GM12878 (cell line): ENCODE results near the gene TEC. TPM values are rescaled to one million over a fixed set of nuclear protein-coding genes. Genes with fewer than 3 reads are reported as not detected.

Experiments
- ATF2 ChIP-seq: IDR thresholded peaks from 2 replicates; pipeline ENCODE4 v1.6.1; 2012; ENCODE audit warnings: low read length, inconsistent platforms
- ATF7 ChIP-seq: fragments of 450-650 bp; IDR thresholded peaks from 2 replicates; pipeline ENCODE4 v1.6.1; 2016; ENCODE audit warnings: low read depth, mild to moderate bottlenecking
- KDM1A ChIP-seq: fragments of 200-600 bp; sonication (generic); IDR thresholded peaks from 2 replicates; pipeline ENCODE4 v1.6.1; 2016; ENCODE audit warnings: borderline replicate concordance
- MLLT1 ChIP-seq: fragments of 450-650 bp; IDR thresholded peaks from 2 replicates; pipeline ENCODE4 v1.6.1; 2016; ENCODE audit warnings: mild to moderate bottlenecking
- MYB ChIP-seq: fragments of 150-350 bp; IDR thresholded peaks from 2 replicates; pipeline ENCODE4 v1.6.1; 2014; ENCODE audit warnings: mild to moderate bottlenecking, low read depth, low read length, borderline replicate concordance
- NFXL1 ChIP-seq: fragments of 450-650 bp; IDR thresholded peaks from 2 replicates; pipeline ENCODE4 v1.6.1; 2017; ENCODE audit warnings: antibody characterized with exemption, mild to moderate bottlenecking, borderline replicate concordance
- POLR2AphosphoS2 ChIP-seq: IDR thresholded peaks from 2 replicates; pipeline ENCODE4 v1.6.1; 2011; ENCODE audit warnings: low read depth, mild to moderate bottlenecking, low read length, improper control_type of control experiment, moderate library complexity
- POLR2AphosphoS5 ChIP-seq: IDR thresholded peaks from 2 replicates; pipeline ENCODE4 v1.6.1; 2011; ENCODE audit warnings: mild to moderate bottlenecking, low read length, inconsistent platforms
- RAD21 ChIP-seq: IDR thresholded peaks from 2 replicates; pipeline ENCODE4 v1.6.1; 2011; ENCODE audit warnings: mild to moderate bottlenecking, low read depth, low read length, moderate library complexity; ENCODE audit not compliant: insufficient read depth
- RUNX3 ChIP-seq: IDR thresholded peaks from 2 replicates; pipeline ENCODE4 v1.6.1; 2012; ENCODE audit warnings: low read length, inconsistent platforms
- STAT3 ChIP-seq: IDR thresholded peaks from 2 replicates; pipeline ENCODE4 v1.6.1; 2011; ENCODE audit warnings: low read depth, low read length, improper control_type of control experiment
- TAF1 ChIP-seq: IDR thresholded peaks from 2 replicates; pipeline ENCODE4 v1.6.1; 2011; ENCODE audit warnings: mild to moderate bottlenecking, low read depth, low read length, borderline replicate concordance
- ZNF384 ChIP-seq: IDR thresholded peaks from 2 replicates; pipeline ENCODE4 v1.6.1; 2012; ENCODE audit warnings: low read depth, mild to moderate bottlenecking, low read length, improper control_type of control experiment, borderline replicate concordance
- polyA plus RNA-seq, 11 experiments: library from polyadenylated mRNA; depleted of rRNA in 4 of 11; unstranded in 6 of 11; stranded (reverse) in 5 of 11; fragments of >200 nt; fragmentation: Nextera tagmentation in 4 of 11; fragmentation: Illumina TruSeq in 1 of 11; extraction: Ambion mirVana in 4 of 11; extraction: Trizol in 1 of 11; gene quantifications; 1 replicate in 1 of 11; 2 replicates in 10 of 11; pipeline versions ENCODE4 v1.2.1 to v1.2.3, GENCODE V29; 2011 to 2016; ENCODE audit warnings: inconsistent platforms in 2 of 11, missing spikeins in 2 of 11, low read depth in 1 of 11
- total RNA-seq, 4 experiments: library from RNA; depleted of rRNA in 3 of 4; stranded (reverse); fragments of >200 nt in 3 of 4; fragmentation: Illumina TruSeq in 1 of 4; extraction: Trizol in 1 of 4; gene quantifications; 2 replicates each; pipeline versions ENCODE4 v1.2.1 to v1.2.3, GENCODE V29; 2013 to 2021
- TF ChIP-seq, protein P1 (sequence below): fragments of 450-650 bp; IDR thresholded peaks from 2 replicates; pipeline ENCODE4 v1.6.1; 2017; ENCODE audit warnings: mild to moderate bottlenecking

The TEC gene
- total and polyA plus RNA-seq, 10 of the 15 experiments (the other 5 are each of a cell fraction or from before 2014, with no cell fraction given), result 7.4 to 27.2 (median 17.1) TPM

DNA sequence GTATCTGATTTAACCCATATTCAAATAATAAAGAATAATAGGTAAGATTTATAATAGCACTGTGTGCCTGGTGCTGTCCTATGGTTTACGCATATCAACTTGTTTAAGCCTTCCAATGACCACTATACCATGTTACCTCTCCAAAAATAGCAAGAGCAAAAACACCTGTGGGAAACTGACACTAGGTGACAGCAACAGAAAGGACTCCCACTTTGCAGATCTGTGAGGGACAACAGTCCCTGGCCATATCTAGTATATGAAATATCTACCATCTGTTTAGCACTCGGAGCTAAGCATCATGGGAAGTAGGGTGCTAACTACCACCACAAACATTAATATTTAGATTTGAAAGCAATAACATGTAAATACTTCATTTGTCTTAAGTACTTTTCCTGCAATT, 79.9 kb downstream of the TEC start (continued):
- no peak for TF ChIP-seq ATF7
- TF ChIP-seq KDM1A, result no peak
- TF ChIP-seq TAF1, result no peak
- no peak for TF ChIP-seq ZNF384
- TF ChIP-seq STAT3, result no peak
- TF ChIP-seq, protein P1, sequence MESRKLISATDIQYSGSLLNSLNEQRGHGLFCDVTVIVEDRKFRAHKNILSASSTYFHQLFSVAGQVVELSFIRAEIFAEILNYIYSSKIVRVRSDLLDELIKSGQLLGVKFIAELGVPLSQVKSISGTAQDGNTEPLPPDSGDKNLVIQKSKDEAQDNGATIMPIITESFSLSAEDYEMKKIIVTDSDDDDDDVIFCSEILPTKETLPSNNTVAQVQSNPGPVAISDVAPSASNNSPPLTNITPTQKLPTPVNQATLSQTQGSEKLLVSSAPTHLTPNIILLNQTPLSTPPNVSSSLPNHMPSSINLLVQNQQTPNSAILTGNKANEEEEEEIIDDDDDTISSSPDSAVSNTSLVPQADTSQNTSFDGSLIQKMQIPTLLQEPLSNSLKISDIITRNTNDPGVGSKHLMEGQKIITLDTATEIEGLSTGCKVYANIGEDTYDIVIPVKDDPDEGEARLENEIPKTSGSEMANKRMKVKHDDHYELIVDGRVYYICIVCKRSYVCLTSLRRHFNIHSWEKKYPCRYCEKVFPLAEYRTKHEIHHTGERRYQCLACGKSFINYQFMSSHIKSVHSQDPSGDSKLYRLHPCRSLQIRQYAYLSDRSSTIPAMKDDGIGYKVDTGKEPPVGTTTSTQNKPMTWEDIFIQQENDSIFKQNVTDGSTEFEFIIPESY, result no peak
- no peak for TF ChIP-seq POLR2AphosphoS5
- no peak for TF ChIP-seq MLLT1
- no peak for TF ChIP-seq ATF2
- TF ChIP-seq RAD21, result peak; percentile 63
- no peak for TF ChIP-seq POLR2AphosphoS2
- TF ChIP-seq MYB, result no peak
- TF ChIP-seq RUNX3, result peak; percentile 11; the same call in 1 of the 2 replicates
- TF ChIP-seq NFXL1, result no peak
